Mononuclear cell (primary cell): Measurements from ENCODE around the gene GJB5. TPM values are rescaled to one million over a fixed set of nuclear protein-coding genes. Genes with fewer than 3 reads are reported as not detected.
"Not testable (repeated sequence)": the region's sequence is repeated elsewhere in the genome, so short reads cannot be mapped to it uniquely, and the experiment has no call there.

Source experiments
- H3K27me3 ChIP-seq: 2 replicates; pipeline ENCODE4 v1.6.0; 2011; ENCODE audit warnings: low read length, control low read depth; ENCODE audit not compliant: insufficient read depth
- H3K4me1 ChIP-seq: 2 replicates; pipeline ENCODE4 v1.5.1; 2011; ENCODE audit warnings: mild to moderate bottlenecking, low read length, control low read depth; ENCODE audit not compliant: insufficient read depth
- H3K4me3 ChIP-seq: 2 replicates; pipeline ENCODE4 v1.5.1; 2011; ENCODE audit warnings: mild to moderate bottlenecking, low read length, moderate library complexity
- H3K9me3 ChIP-seq: 2 replicates; pipeline ENCODE4 v1.5.1; 2011; ENCODE audit warnings: low read depth, mild to moderate bottlenecking, control low read depth, low read length
- total RNA-seq: library from RNA; depleted of rRNA; stranded (reverse); fragments of >200 nt; gene quantifications from one replicate; pipeline ENCODE4 v1.2.3, GENCODE V29; 2012

GJB5 gene
- total RNA-seq, 1 donor, result not detected

GRCh38 chr1:34736692-34737091 lies 18.2 kb upstream of the GJB5 start:
- no peaks in the 10 kb centered on the region for H3K27me3 ChIP-seq
- no peak overlapping the region for H3K4me3 ChIP-seq

GRCh38 chr1:34737236-34737635 lies 17.6 kb upstream of the GJB5 start:
- not testable (repeated sequence) for H3K27me3 ChIP-seq, H3K4me1 ChIP-seq, H3K9me3 ChIP-seq, H3K4me3 ChIP-seq

More at GRCh38 chr1:34736692-34737091, 18.2 kb upstream of the GJB5 start:
- Histone ChIP-seq H3K9me3 (no peaks in the 10 kb centered on the region), H3K4me1 (no peaks in the 10 kb centered on the region)

- H3K4me1 ChIP-seq, result no peaks in the 10 kb centered on the region
- H3K9me3 ChIP-seq, result no peaks in the 10 kb centered on the region
- no peaks in the 10 kb centered on the region for H3K27me3 ChIP-seq
- no peak overlapping the region for H3K4me3 ChIP-seq
Observed at GRCh38 chr1:34739613-34740012, 15.2 kb upstream of the GJB5 start.

GRCh38 chr1:34740161-34740868 lies 14.5 kb upstream of the GJB5 start:
- Histone ChIP-seq H3K27me3 (no peaks in the 10 kb centered on the region), H3K4me1 (no peaks in the 10 kb centered on the region), H3K4me3 (no peak overlapping the region)

GRCh38 chr1:34742667-34743270 lies 12.1 kb upstream of the GJB5 start:
- no peaks in the 10 kb centered on the region for H3K27me3 ChIP-seq
- no peaks in the 10 kb centered on the region for H3K9me3 ChIP-seq
- H3K4me3 ChIP-seq, result no peak overlapping the region
- no peaks in the 10 kb centered on the region for H3K4me1 ChIP-seq

More at GRCh38 chr1:34740161-34740868, 14.5 kb upstream of the GJB5 start:
- no peaks in the 10 kb centered on the region for H3K9me3 ChIP-seq

GRCh38 chr1:34743775-34744174 lies 11.1 kb upstream of the GJB5 start:
- Histone ChIP-seq H3K4me1 (no peaks in the 10 kb centered on the region), H3K27me3 (no peaks in the 10 kb centered on the region), H3K9me3 (no peaks in the 10 kb centered on the region), H3K4me3 (no peak overlapping the region)

- Histone ChIP-seq H3K9me3 (no peaks in the 10 kb centered on the region), H3K4me1 (no peaks in the 10 kb centered on the region), H3K27me3 (no peaks in the 10 kb centered on the region), H3K4me3 (no peak overlapping the region)
Observed at GRCh38 chr1:34744851-34745250, 10.0 kb upstream of the GJB5 start.

- H3K4me1 ChIP-seq, result no peaks in the 10 kb centered on the region
- no peaks in the 10 kb centered on the region for H3K27me3 ChIP-seq
- no peak overlapping the region for H3K4me3 ChIP-seq
- H3K9me3 ChIP-seq, result no peaks in the 10 kb centered on the region
Observed at GRCh38 chr1:34745666-34746065, 9.2 kb upstream of the GJB5 start.

- no peaks in the 10 kb centered on the region for H3K9me3 ChIP-seq
- H3K4me3 ChIP-seq, result no peak overlapping the region
- H3K4me1 ChIP-seq, result no peaks in the 10 kb centered on the region
- H3K27me3 ChIP-seq, result no peaks in the 10 kb centered on the region
Observed at GRCh38 chr1:34746101-34746500, 8.7 kb upstream of the GJB5 start.

- H3K4me1 ChIP-seq, result no peaks in the 10 kb centered on the region
- no peaks in the 10 kb centered on the region for H3K27me3 ChIP-seq
- H3K9me3 ChIP-seq, result no peaks in the 10 kb centered on the region
- no peak overlapping the region for H3K4me3 ChIP-seq
Observed at GRCh38 chr1:34746785-34747637, 7.8 kb upstream of the GJB5 start.

GRCh38 chr1:34747638-34747941 lies 7.3 kb upstream of the GJB5 start:
- Histone ChIP-seq H3K4me3 (no peak overlapping the region), H3K4me1 (no peaks in the 10 kb centered on the region), H3K9me3 (no peaks in the 10 kb centered on the region), H3K27me3 (no peaks in the 10 kb centered on the region)

- Histone ChIP-seq H3K27me3 (no peaks in the 10 kb centered on the region), H3K4me3 (no peak overlapping the region), H3K4me1 (no peaks in the 10 kb centered on the region), H3K9me3 (no peaks in the 10 kb centered on the region)
Observed at GRCh38 chr1:34749992-34750391, 4.9 kb upstream of the GJB5 start.

GRCh38 chr1:34750610-34751009 lies 4.2 kb upstream of the GJB5 start:
- Histone ChIP-seq H3K4me1 (no peaks in the 10 kb centered on the region), H3K4me3 (no peak overlapping the region), H3K9me3 (no peaks in the 10 kb centered on the region), H3K27me3 (no peaks in the 10 kb centered on the region)

GRCh38 chr1:34753163-34753562 lies 1.7 kb upstream of the GJB5 start:
- H3K4me1 ChIP-seq, result no peaks in the 10 kb centered on the region
- no peaks in the 10 kb centered on the region for H3K27me3 ChIP-seq
- no peaks in the 10 kb centered on the region for H3K9me3 ChIP-seq
- H3K4me3 ChIP-seq, result no peak overlapping the region

GRCh38 chr1:34755961-34756360 lies 1.1 kb downstream of the GJB5 start:
- Histone ChIP-seq H3K4me1 (no peaks in the 10 kb centered on the region), H3K27me3 (no peaks in the 10 kb centered on the region), H3K4me3 (no peak overlapping the region), H3K9me3 (no peaks in the 10 kb centered on the region)
